ENCODE results near the gene C16orf92.

The C16orf92 gene

GRCh38 chr16:29989111-29989858, 33.7 kb upstream of the C16orf92 start:
- DNase-seq (ENCODE audit: low read depth): no peak

GRCh38 chr16:29990034-29990433, 33.0 kb upstream of the C16orf92 start:
- DNase-seq (ENCODE audit: low read depth): no peak

- DNase-seq (ENCODE audit: low read depth): no peak
Observed at GRCh38 chr16:29990883-29991570, 32.0 kb upstream of the C16orf92 start.

- no peak for DNase-seq (ENCODE audit: low read depth)
Observed at GRCh38 chr16:29991571-29991904, 31.5 kb upstream of the C16orf92 start.

GRCh38 chr16:29992344-29992967, 30.5 kb upstream of the C16orf92 start:
- DNase-seq (ENCODE audit: low read depth): no peak

GRCh38 chr16:29993191-29993902, 29.7 kb upstream of the C16orf92 start:
- no peak for DNase-seq (ENCODE audit: low read depth)

GRCh38 chr16:29993903-29994599, 28.9 kb upstream of the C16orf92 start:
- no peak for DNase-seq (ENCODE audit: low read depth)

GRCh38 chr16:29994600-29995323, 28.2 kb upstream of the C16orf92 start:
- DNase-seq (ENCODE audit: low read depth): no peak

- peak; percentile 79 for DNase-seq (ENCODE audit: low read depth)
Observed at GRCh38 chr16:29995324-29995910, 27.6 kb upstream of the C16orf92 start, which contains the start of gene HIRIP3. HIRIP3 (minus strand) TSS chr16:29995617; CDS start chr16:29995605, 12 bp downstream.

GRCh38 chr16:29995911-29996765, 26.9 kb upstream of the C16orf92 start, which contains the start of gene INO80E:
INO80E (plus strand) TSS chr16:29996241; CDS start chr16:29996311, 70 bp downstream.
- peak; percentile 99 for DNase-seq (ENCODE audit: low read depth)

- DNase-seq (ENCODE audit: low read depth): no peak
Observed at GRCh38 chr16:29996766-29997250, 26.2 kb upstream of the C16orf92 start.

GRCh38 chr16:29999605-30000004, 23.4 kb upstream of the C16orf92 start:
- no peak for DNase-seq (ENCODE audit: low read depth)

- no peak for DNase-seq (ENCODE audit: low read depth)
Observed at GRCh38 chr16:30000735-30001631, 22.0 kb upstream of the C16orf92 start.

GRCh38 chr16:30002614-30003346, 20.2 kb upstream of the C16orf92 start:
- DNase-seq (ENCODE audit: low read depth): no peak

- DNase-seq (ENCODE audit: low read depth): no peak
Observed at GRCh38 chr16:30003670-30004423, 19.2 kb upstream of the C16orf92 start.

GRCh38 chr16:30004424-30004776, 18.6 kb upstream of the C16orf92 start:
- no peak for DNase-seq (ENCODE audit: low read depth)

- DNase-seq (ENCODE audit: low read depth): no peak
Observed at GRCh38 chr16:30004811-30005242, 18.2 kb upstream of the C16orf92 start.

Data from T follicular helper cell (primary cell).